ENCODE measurements around the gene PTGER4. TPM values are rescaled to one million over a fixed set of nuclear protein-coding genes. Genes with fewer than 3 reads are reported as not detected.

The PTGER4 gene
- total and polyA plus RNA-seq, 2 of the 8 experiments (the other 6 are each of a cell fraction or from before 2014, with no cell fraction given), result 0.76 to 1.2 TPM

GRCh38 chr5:40681363-40682153, 1.8 kb downstream of the PTGER4 start (continued):
- TF ChIP-seq, protein P1, sequence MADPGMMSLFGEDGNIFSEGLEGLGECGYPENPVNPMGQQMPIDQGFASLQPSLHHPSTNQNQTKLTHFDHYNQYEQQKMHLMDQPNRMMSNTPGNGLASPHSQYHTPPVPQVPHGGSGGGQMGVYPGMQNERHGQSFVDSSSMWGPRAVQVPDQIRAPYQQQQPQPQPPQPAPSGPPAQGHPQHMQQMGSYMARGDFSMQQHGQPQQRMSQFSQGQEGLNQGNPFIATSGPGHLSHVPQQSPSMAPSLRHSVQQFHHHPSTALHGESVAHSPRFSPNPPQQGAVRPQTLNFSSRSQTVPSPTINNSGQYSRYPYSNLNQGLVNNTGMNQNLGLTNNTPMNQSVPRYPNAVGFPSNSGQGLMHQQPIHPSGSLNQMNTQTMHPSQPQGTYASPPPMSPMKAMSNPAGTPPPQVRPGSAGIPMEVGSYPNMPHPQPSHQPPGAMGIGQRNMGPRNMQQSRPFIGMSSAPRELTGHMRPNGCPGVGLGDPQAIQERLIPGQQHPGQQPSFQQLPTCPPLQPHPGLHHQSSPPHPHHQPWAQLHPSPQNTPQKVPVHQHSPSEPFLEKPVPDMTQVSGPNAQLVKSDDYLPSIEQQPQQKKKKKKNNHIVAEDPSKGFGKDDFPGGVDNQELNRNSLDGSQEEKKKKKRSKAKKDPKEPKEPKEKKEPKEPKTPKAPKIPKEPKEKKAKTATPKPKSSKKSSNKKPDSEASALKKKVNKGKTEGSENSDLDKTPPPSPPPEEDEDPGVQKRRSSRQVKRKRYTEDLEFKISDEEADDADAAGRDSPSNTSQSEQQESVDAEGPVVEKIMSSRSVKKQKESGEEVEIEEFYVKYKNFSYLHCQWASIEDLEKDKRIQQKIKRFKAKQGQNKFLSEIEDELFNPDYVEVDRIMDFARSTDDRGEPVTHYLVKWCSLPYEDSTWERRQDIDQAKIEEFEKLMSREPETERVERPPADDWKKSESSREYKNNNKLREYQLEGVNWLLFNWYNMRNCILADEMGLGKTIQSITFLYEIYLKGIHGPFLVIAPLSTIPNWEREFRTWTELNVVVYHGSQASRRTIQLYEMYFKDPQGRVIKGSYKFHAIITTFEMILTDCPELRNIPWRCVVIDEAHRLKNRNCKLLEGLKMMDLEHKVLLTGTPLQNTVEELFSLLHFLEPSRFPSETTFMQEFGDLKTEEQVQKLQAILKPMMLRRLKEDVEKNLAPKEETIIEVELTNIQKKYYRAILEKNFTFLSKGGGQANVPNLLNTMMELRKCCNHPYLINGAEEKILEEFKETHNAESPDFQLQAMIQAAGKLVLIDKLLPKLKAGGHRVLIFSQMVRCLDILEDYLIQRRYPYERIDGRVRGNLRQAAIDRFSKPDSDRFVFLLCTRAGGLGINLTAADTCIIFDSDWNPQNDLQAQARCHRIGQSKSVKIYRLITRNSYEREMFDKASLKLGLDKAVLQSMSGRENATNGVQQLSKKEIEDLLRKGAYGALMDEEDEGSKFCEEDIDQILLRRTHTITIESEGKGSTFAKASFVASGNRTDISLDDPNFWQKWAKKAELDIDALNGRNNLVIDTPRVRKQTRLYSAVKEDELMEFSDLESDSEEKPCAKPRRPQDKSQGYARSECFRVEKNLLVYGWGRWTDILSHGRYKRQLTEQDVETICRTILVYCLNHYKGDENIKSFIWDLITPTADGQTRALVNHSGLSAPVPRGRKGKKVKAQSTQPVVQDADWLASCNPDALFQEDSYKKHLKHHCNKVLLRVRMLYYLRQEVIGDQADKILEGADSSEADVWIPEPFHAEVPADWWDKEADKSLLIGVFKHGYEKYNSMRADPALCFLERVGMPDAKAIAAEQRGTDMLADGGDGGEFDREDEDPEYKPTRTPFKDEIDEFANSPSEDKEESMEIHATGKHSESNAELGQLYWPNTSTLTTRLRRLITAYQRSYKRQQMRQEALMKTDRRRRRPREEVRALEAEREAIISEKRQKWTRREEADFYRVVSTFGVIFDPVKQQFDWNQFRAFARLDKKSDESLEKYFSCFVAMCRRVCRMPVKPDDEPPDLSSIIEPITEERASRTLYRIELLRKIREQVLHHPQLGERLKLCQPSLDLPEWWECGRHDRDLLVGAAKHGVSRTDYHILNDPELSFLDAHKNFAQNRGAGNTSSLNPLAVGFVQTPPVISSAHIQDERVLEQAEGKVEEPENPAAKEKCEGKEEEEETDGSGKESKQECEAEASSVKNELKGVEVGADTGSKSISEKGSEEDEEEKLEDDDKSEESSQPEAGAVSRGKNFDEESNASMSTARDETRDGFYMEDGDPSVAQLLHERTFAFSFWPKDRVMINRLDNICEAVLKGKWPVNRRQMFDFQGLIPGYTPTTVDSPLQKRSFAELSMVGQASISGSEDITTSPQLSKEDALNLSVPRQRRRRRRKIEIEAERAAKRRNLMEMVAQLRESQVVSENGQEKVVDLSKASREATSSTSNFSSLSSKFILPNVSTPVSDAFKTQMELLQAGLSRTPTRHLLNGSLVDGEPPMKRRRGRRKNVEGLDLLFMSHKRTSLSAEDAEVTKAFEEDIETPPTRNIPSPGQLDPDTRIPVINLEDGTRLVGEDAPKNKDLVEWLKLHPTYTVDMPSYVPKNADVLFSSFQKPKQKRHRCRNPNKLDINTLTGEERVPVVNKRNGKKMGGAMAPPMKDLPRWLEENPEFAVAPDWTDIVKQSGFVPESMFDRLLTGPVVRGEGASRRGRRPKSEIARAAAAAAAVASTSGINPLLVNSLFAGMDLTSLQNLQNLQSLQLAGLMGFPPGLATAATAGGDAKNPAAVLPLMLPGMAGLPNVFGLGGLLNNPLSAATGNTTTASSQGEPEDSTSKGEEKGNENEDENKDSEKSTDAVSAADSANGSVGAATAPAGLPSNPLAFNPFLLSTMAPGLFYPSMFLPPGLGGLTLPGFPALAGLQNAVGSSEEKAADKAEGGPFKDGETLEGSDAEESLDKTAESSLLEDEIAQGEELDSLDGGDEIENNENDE (IDR thresholded peaks at IDR 0.05; ENCODE audit: insufficient replicate concordance, low read length), result no peak
- TF ChIP-seq SIN3A (conservative IDR thresholded peaks at IDR 0.05 in 1 of 2, IDR thresholded peaks at IDR 0.05 in 1 of 2; ENCODE audit: low read depth in 1 of 2, low read length in 2 of 2) (no peak), SIX5 (IDR thresholded peaks at IDR 0.05; ENCODE audit: low read depth, low read length) (no peak), CREB1 (IDR thresholded peaks at IDR 0.05) (no peak), MAFK (IDR thresholded peaks at IDR 0.05; ENCODE audit: low read depth, low read length) (no peak), EZH2 (IDR thresholded peaks at IDR 0.05; ENCODE audit: low read depth, low read length, severe bottlenecking) (peak; percentile 80), JUN (IDR thresholded peaks at IDR 0.05; ENCODE audit: low read depth, low read length) (no peak), CTBP2 (IDR thresholded peaks at IDR 0.05; ENCODE audit: borderline replicate concordance, insufficient read depth, insufficient read length, low read length) (no peak), SP2 (IDR thresholded peaks at IDR 0.05; ENCODE audit: low read length) (no peak), KDM5A (IDR thresholded peaks at IDR 0.05; ENCODE audit: low read length) (no peak)
